Lung (tissue), 12 donors: ENCODE data around the gene ZDBF2. TPM values are rescaled to one million over a fixed set of nuclear protein-coding genes. Genes with fewer than 3 reads are reported as not detected.

Experiments
- ATAC-seq: fragments of 200-7000 bp; cut with Tn5 transposase; one replicate; pipeline ENCODE4 v1.9.1; 2020; ENCODE audit warnings: moderate number of reproducible peaks; ENCODE audit not compliant: insufficient read depth, low FRiP score
- DNase-seq, 3 donors: peaks; one replicate each; pipeline ENCODE4 v3.0.0-alpha.2; 2013 to 2017
- H3K27ac ChIP-seq, 2 donors: one replicate each; pipeline ENCODE4 v1.5.1; 2013; ENCODE audit warnings: mild to moderate bottlenecking in 2 of 2, moderate library complexity in 2 of 2, control low read depth in 1 of 2, inconsistent platforms in 1 of 2, low read depth in 1 of 2, low read length in 1 of 2
- H3K27me3 ChIP-seq, 3 donors: one replicate each; pipeline ENCODE4 v1.5.1; 2013; ENCODE audit warnings: low read length in 2 of 3; ENCODE audit not compliant: control insufficient read depth in 3 of 3, insufficient read depth in 3 of 3
- H3K36me3 ChIP-seq, 4 donors: one replicate each; pipeline ENCODE4 v1.5.1; 2013; ENCODE audit warnings: low read length in 4 of 4, mild to moderate bottlenecking in 1 of 4, moderate library complexity in 1 of 4; ENCODE audit not compliant: control insufficient read depth in 4 of 4, insufficient read depth in 4 of 4
- H3K4me1 ChIP-seq, 5 donors: one replicate each; pipeline ENCODE4 v1.5.1; 2013; ENCODE audit warnings: low read length in 5 of 5, mild to moderate bottlenecking in 2 of 5, moderate library complexity in 1 of 5; ENCODE audit not compliant: control insufficient read depth in 5 of 5, insufficient read depth in 5 of 5
- H3K4me3 ChIP-seq: one replicate; pipeline ENCODE4 v1.5.1; 2013; ENCODE audit warnings: mild to moderate bottlenecking, control low read depth, moderate library complexity
- H3K9ac ChIP-seq, 2 donors: one replicate each; pipeline ENCODE4 v1.5.1; 2013; ENCODE audit warnings: low read length in 2 of 2, control low read depth in 1 of 2; ENCODE audit not compliant: insufficient read depth in 1 of 2
- H3K9me3 ChIP-seq, 4 donors: one replicate each; pipeline ENCODE4 v1.5.1; 2013; ENCODE audit warnings: low read length in 3 of 4, mild to moderate bottlenecking in 1 of 4, moderate library complexity in 1 of 4; ENCODE audit not compliant: control insufficient read depth in 4 of 4, insufficient read depth in 3 of 4
- CTCF ChIP-seq: IDR thresholded peaks from 2 replicates; pipeline ENCODE4 v1.5.1; 2012; ENCODE audit warnings: mild to moderate bottlenecking; ENCODE audit errors: control extremely low read depth, extremely low read depth
- WGBS, 2 donors: extraction: QIAGEN DNeasy Blood & Tissue Kit; methylation state at CpG; one replicate each; pipeline ENCODE4 v1.1.7; 2013; 5-methylcytosine and 5-hydroxymethylcytosine counted together
- polyA plus RNA-seq, 2 donors: library from polyadenylated mRNA; stranded (reverse); fragments of 200-250 nt; gene quantifications; one replicate each; pipeline ENCODE4 v1.2.1, GENCODE V29; 2013
- total RNA-seq, 2 donors: library from RNA; depleted of rRNA in 1 of 2; stranded (reverse); fragments of >200 nt in 1 of 2; gene quantifications; one replicate each; pipeline ENCODE4 v1.2.1, GENCODE V29; 2014 to 2021
- donor health status: control.
- donor health status: control.
- donor health status: Bipolar disorder and iron deficiency.
- donor health status: healthy.
- donor health status: DM: yes; HTN: yes; CAD: no.

The ZDBF2 gene
- total and polyA plus RNA-seq, 4 donors = 1.0 to 13.7 (median 3.7) TPM

GRCh38 chr2:206239157-206239556 lies 35.3 kb upstream of the ZDBF2 start:
- no peak overlapping the region for H3K27ac ChIP-seq
- no peak for DNase-seq

GRCh38 chr2:206240327-206240726 lies 34.1 kb upstream of the ZDBF2 start:
- no peak for ATAC-seq
- Histone ChIP-seq H3K27me3 (no peaks in the 10 kb centered on the region), H3K36me3 (no peaks in the 10 kb centered on the region), H3K9me3 (peaks cover 0 to 2% (median 0%) of the 10 kb centered on the region in 4 donors), H3K4me3 (no peak overlapping the region), H3K4me1 (no peaks in the 10 kb centered on the region), H3K9ac (no peak overlapping the region), H3K27ac (no peak overlapping the region)
- no peak for DNase-seq
- TF ChIP-seq CTCF = no peak
- 60 to 73% methylated on average over 3 of the region's 3 CpGs for WGBS, 2 donors

More at GRCh38 chr2:206239157-206239556, 35.3 kb upstream of the ZDBF2 start:
- Histone ChIP-seq H3K4me3 (no peak overlapping the region), H3K27me3 (no peaks in the 10 kb centered on the region), H3K9me3 (peaks cover 0 to 2% (median 0%) of the 10 kb centered on the region in 4 donors), H3K36me3 (no peaks in the 10 kb centered on the region), H3K9ac (no peak overlapping the region), H3K4me1 (no peaks in the 10 kb centered on the region)
- no peak for TF ChIP-seq CTCF
- ATAC-seq = no peak

- WGBS, 2 donors = 35 to 50% methylated on average over 4 of the region's 4 CpGs
- Histone ChIP-seq H3K9ac (no peak overlapping the region), H3K27ac (no peak overlapping the region), H3K9me3 (no peaks in the 10 kb centered on the region), H3K27me3 (no peaks in the 10 kb centered on the region), H3K36me3 (no peaks in the 10 kb centered on the region), H3K4me1 (no peaks in the 10 kb centered on the region), H3K4me3 (no peak overlapping the region)
- DNase-seq = no peak
- ATAC-seq = no peak
- no peak for TF ChIP-seq CTCF
These were observed 32.7 kb upstream of the ZDBF2 start for GRCh38 chr2:206241736-206242135.

- no peaks in the 10 kb centered on the region for H3K36me3 ChIP-seq
- peaks cover 0 to 2% (median 0%) of the 10 kb centered on the region in 4 donors for H3K9me3 ChIP-seq
- no peak overlapping the region for H3K27ac ChIP-seq
- peak in 2 of 3 donors; percentile 39 to 54 for DNase-seq
- no peak for TF ChIP-seq CTCF
- no peak overlapping the region for H3K4me3 ChIP-seq
- peak; percentile 61 for ATAC-seq
- no peak overlapping the region for H3K9ac ChIP-seq
- WGBS, 2 donors = 22 to 27% methylated on average over 2 of the region's 2 CpGs
- H3K27me3 ChIP-seq = peaks cover 0 to 20% (median 12%) of the 10 kb centered on the region in 3 donors
- H3K4me1 ChIP-seq = peaks cover 0 to 2% (median 0%) of the 10 kb centered on the region in 5 donors
These were observed 29.2 kb upstream of the ZDBF2 start for GRCh38 chr2:206245265-206245672.
